ENCODE results near the gene RNF187. TPM values are rescaled to one million over a fixed set of nuclear protein-coding genes. Genes with fewer than 3 reads are reported as not detected.

Gene RNF187
- total RNA-seq, 1 experiment from 2014 or later: 63.4 TPM

GRCh38 chr1:228542981-228543380, 55.8 kb downstream of the RNF187 start:
- H3K36me3 Mint-ChIP-seq (ENCODE audit: insufficient read depth in 1 of 3, low read depth in 3 of 3): no peaks in the 10 kb centered on the region; a peak in 1 of 7 replicates
- DNase-seq: no peak
- no peak overlapping the region for H2BK120ac ChIP-seq (ENCODE audit: low read depth, low read length, poor library complexity, severe bottlenecking)
- H3K56ac ChIP-seq (ENCODE audit: insufficient read length, low read depth, low read length): no peak overlapping the region
- H3K27me3 ChIP-seq (ENCODE audit: insufficient read depth, low read length): peaks cover 82% of the 10 kb centered on the region
- no peak overlapping the region for H2BK12ac ChIP-seq (ENCODE audit: insufficient read length, low read depth, low read length)
- no peak overlapping the region for H3T11ph ChIP-seq (ENCODE audit: low read length)
- no peaks in the 10 kb centered on the region for H4K20me1 ChIP-seq (ENCODE audit: control insufficient read depth, insufficient read depth, insufficient read length)
- H2BK5ac ChIP-seq (ENCODE audit: insufficient read length, low read length): no peak overlapping the region
- no peak overlapping the region for H2AK5ac ChIP-seq (ENCODE audit: insufficient read length, low read length)
- no peak overlapping the region for H3K23ac ChIP-seq (ENCODE audit: insufficient read length, low read depth, low read length)
- no peak overlapping the region for H2BK15ac ChIP-seq (ENCODE audit: low read depth, low read length)
- H3K27me3 Mint-ChIP-seq (ENCODE audit: low read depth): peaks cover 100% of the 10 kb centered on the region
- no peak overlapping the region for H2AFZ ChIP-seq (ENCODE audit: low read length)
- H4K5ac ChIP-seq (ENCODE audit: insufficient read length, low read depth, low read length): no peak overlapping the region
- H4K8ac ChIP-seq (replicated peaks; ENCODE audit: insufficient read length, low read depth, low read length): no peak overlapping the region
- no peak overlapping the region for H2BK20ac ChIP-seq (ENCODE audit: low read depth, low read length, poor library complexity, severe bottlenecking)
- no peaks in the 10 kb centered on the region for H3K79me1 ChIP-seq (ENCODE audit: insufficient read depth, low read depth, low read length, poor library complexity, severe bottlenecking)
- H3K4ac ChIP-seq (ENCODE audit: low read depth, low read length): no peak overlapping the region
- H3K23me2 ChIP-seq (ENCODE audit: insufficient read length, low read depth, low read length, poor library complexity, severe bottlenecking): no peaks in the 10 kb centered on the region
- no peak overlapping the region for H3K9ac ChIP-seq (ENCODE audit: extremely low read depth, insufficient read length, low read length)
- no peak overlapping the region for H4K91ac ChIP-seq (ENCODE audit: insufficient read length, low read depth, low read length)
- H3K9me3 Mint-ChIP-seq: peaks cover 70 to 80% of the 10 kb centered on the region in 2 experiments
- no peaks in the 10 kb centered on the region for H3K9me3 ChIP-seq (ENCODE audit: control insufficient read depth, low read depth, low read length)
- H3K27ac Mint-ChIP-seq: no peak overlapping the region
- no peaks in the 10 kb centered on the region for H3K4me1 ChIP-seq (ENCODE audit: insufficient read depth, low read length)
- no peak overlapping the region for H3K4me2 ChIP-seq (ENCODE audit: insufficient read depth, insufficient read length, low read length)
- no peak for TF ChIP-seq CTCF (conservative IDR thresholded peaks at IDR 0.05)
- peaks cover 0 to 18% of the 10 kb centered on the region in 2 experiments; a peak in 1 of 4 replicates for H3K4me1 Mint-ChIP-seq
- no peak overlapping the region for H3K14ac ChIP-seq (ENCODE audit: insufficient read depth, low read length)
- no peak overlapping the region for H3K27ac ChIP-seq (ENCODE audit: insufficient read length, low read depth, low read length)
- no peak overlapping the region for H3K4me3 Mint-ChIP-seq
- no peak overlapping the region for H3K18ac ChIP-seq (ENCODE audit: insufficient read length, low read depth, low read length)
- no peaks in the 10 kb centered on the region for H3K79me2 ChIP-seq (ENCODE audit: insufficient read depth, low read length)
- WGBS (ENCODE audit: extremely low coverage, insufficient read length, low lambda C conversion rate): no CpG with 5 or more reads among the region's 5 CpGs

Measured in H9 (cell line).